Stimulated activated CD4-positive, alpha-beta T cell treated with anti-CD3 and anti-CD28 coated beads, Interleukin-12 subunit alpha, Interleukin-12 subunit beta, amount 100 ng/mL, for 4 hours (primary cell): ENCODE results near the gene SPRED2.

Experiments
- DNase-seq: peaks from one replicate; pipeline ENCODE4 v3.0.0-alpha.2; 2020

Gene SPRED2

GRCh38 chr2:65298089-65298488, 134.3 kb downstream of the SPRED2 start:
- DNase-seq, result no peak

- no peak for DNase-seq
These were observed 134.9 kb downstream of the SPRED2 start for GRCh38 chr2:65297544-65297943.

- no peak for DNase-seq
These were observed 135.4 kb downstream of the SPRED2 start for GRCh38 chr2:65296971-65297370.

DNA sequence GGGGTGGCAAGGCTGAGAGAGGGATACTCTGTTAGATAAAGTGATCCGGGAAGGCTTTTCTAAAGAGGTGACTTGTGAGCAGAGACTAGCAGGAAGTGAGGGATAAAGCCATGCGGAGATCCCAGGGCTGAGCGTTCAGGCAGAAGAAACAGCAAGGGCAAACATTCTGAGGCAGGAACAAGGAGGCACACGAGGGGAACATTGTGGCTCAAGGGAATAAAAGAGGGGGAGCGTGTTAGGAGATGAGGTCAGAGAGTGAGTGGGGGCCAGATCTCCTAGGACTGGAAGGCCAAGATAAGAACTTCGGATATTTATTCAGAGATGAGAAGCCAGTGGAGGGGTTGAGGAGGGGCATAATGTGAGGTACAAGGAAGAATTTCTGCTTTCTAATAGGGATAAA, 137.7 kb downstream of the SPRED2 start:
- DNase-seq, result no peak

DNA sequence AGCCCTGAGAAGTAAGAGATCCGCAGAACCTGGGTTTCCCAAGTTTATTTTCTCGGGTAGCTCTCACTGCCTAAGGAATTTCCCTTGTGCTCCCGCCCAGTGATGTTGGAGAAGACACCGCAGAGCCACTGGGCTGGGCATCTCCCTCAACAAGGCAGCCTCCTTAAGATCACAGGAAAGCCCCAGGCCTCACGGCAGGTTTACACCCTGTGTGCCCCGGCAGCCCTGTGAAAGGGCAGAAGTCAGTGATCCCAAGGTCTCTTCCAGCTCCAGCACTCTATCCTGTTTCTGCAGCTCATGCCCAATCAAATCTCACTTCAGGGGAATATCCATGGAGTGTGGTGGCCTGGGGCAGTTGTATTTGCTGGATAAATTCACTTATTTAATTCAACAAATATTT, 138.3 kb downstream of the SPRED2 start:
- DNase-seq, result no peak

- DNase-seq, result no peak
These were observed 139.0 kb downstream of the SPRED2 start for GRCh38 chr2:65293376-65293775.

- DNase-seq, result no peak
These were observed 139.9 kb downstream of the SPRED2 start for GRCh38 chr2:65292461-65293011.

GRCh38 chr2:65292106-65292400, 140.3 kb downstream of the SPRED2 start:
- DNase-seq, result no peak

DNA sequence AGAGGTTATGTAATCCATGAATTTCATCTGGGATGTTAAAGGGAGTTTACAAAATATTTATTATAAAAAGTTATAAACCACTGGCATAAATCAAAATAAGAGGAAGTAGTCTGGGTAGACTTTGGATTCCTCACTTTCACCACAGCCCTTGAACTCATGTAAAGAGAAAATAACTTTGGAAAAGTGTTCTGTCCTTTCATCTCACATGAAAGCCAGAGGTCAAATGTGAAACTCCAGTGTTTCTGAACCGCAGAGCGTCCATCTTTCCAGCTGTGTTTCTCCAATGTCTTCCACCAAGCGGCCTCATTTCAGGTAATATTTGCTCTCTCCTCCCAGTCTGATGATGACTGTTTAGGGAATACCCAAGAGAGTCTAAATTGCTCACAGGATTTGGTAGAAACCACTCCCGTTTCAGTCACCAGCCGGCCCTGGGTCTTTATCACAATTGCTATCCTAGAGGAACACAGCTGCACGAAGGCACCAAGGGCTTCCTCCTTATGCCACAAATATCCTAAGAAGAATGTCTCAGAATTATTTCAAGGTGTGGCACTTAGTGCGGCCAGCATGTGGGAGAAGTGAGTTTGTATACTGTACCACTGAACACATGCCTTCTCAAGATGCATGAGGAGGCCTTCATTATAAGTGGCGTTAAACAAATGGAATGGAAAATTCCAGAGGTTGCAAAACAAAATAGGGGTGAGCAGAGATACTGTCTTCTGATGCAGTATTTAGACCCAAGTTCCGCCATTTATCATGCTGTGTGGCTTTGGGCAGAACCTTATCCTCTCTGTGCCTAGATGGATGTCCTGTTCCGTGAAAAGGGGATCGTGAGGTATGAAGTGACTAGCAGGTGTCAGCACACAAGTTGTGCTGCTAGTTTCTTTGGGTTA, 140.9 kb downstream of the SPRED2 start:
- DNase-seq, result no peak

GRCh38 chr2:65287364-65287763, 145.0 kb downstream of the SPRED2 start:
- no peak for DNase-seq

DNA sequence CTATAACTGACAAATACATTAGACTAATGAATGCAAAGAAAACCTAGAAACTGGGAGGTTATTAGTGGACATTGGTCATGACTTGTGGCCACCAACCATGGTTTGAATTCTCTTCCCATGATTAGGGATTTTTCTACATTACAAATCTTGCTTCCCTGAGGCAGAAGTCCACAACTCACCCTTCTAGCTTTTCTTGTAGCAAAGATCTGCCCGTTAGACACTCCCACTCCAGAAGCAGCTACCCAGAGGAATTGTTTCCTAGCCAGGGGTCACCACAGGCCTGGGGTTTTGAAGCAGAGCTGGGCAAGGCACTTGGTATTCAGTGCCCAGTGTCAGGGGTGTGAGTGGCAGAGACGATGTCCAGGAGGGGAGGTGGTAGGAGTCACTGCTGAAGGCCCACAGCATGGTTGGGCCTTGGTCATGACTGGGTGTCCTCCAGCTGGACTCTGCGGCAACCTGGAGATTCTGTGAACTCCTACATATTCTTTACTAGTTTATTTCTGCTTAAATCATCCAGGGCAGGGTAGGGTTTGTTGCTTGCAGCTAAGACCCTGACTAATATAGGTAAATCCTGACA, 149.8 kb downstream of the SPRED2 start:
- no peak for DNase-seq

DNA sequence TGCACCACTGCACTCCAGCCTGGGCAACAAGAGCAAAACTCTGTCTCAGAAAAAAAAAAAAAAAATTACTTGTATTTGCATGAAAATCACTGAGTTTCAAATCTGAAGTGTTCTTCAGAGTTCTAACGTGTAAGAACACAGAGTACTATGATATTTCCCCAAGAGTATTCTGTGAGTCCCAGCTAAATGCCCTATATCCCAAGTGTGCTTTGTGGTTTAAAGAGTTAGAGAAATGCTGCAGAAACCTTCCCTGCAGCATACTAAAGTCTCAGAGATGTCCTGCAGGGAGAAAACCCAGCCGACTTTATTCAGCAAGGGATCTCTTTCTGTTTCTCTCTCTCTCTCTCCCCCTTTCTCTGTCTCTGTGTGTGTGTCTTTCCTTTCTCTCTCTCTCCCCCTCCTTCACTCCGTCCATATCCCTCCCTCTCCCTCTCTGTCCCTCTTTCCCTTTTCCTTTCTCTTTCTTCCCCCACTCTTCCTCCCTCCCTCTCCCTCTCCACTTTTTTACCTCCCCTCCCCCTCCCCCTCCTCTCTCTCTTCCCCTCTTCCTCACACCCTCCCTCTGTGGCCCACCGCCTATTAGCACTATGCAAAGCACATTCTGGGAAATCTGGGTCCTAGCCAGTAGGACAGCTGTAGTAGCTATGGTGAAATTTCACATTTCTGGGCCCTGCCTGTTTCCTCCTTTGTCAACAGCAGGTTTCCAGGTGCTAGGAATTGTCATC, 150.6 kb downstream of the SPRED2 start:
- no peak for DNase-seq

- DNase-seq, result no peak
These were observed 152.6 kb downstream of the SPRED2 start for GRCh38 chr2:65279756-65280155.

- DNase-seq, result no peak
These were observed 153.8 kb downstream of the SPRED2 start for GRCh38 chr2:65278531-65278981.

DNA sequence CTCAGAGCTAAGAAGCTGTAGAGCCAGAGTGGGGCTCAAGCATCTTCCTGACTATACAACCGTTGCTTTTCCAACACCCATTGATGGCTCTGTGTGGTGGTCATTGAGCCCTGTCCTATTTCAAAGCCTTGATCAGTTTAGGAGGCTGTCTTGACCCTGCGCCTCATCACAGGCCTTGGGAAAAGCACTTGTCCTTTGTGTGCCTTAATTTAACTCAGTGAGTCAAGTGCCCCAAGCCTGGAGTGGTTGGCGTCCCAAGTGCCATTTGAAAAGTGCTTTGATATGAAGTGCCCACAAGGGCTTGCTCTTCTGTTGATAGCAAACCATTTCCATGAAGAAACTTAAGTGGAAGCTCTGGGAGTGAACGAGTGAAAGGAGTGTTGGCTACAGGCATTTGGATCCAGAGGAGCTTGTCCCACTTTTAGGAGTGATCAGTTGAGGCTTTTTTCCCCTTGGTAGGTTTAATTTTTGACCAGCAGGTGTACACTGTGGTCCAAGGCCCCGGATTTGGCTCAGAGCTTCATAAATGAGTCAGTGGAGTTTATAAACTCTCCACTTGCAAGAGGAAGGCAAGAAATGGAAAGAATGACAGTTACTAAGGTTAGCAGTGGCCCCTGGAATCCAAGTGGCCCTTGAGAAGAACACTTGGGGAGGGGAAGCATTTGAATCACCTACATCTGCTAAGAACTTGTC, 154.5 kb downstream of the SPRED2 start:
- no peak for DNase-seq

DNA sequence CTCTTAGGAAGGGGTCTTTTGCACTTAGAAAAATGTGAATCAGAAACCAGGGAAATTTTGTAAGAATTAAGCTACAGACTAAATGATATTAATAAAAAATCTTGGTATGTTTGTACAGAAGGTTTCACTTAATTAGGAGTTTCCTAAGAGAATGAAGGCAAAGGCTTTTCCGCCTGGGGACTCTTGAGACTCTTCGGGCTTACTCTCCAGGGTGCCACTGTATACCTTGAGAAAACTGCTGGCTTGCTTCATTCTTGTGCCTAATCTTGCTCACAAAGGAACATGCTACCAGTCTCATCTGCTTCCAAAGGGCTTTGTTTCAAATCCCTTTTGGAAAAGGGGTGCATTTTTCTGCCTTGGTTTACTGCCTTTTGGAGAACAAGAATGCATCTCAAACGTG, 155.3 kb downstream of the SPRED2 start:
- DNase-seq, result no peak

- DNase-seq, result no peak
These were observed 155.8 kb downstream of the SPRED2 start for GRCh38 chr2:65276609-65277008.

GRCh38 chr2:65275141-65275915, 157.1 kb downstream of the SPRED2 start:
- no peak for DNase-seq

GRCh38 chr2:65273344-65273743, 159.1 kb downstream of the SPRED2 start:
- DNase-seq, result no peak

GRCh38 chr2:65268957-65269356, 163.4 kb downstream of the SPRED2 start:
- no peak for DNase-seq

- no peak for DNase-seq
These were observed 165.4 kb downstream of the SPRED2 start for GRCh38 chr2:65267008-65267407.

- DNase-seq, result no peak
These were observed 166.7 kb downstream of the SPRED2 start for GRCh38 chr2:65265671-65266045.
